Duodenal mucosa (tissue), 2 donors: ENCODE measurements around the gene TRPM2.

Experiments
- H3K27ac ChIP-seq: one replicate; pipeline ENCODE4 v1.7.0; 2013; ENCODE audit warnings: low read depth, low read length
- H3K27me3 ChIP-seq, 2 donors: one replicate each; pipeline ENCODE4 v1.7.0; 2013; ENCODE audit warnings: low read length in 2 of 2, control low read depth in 1 of 2; ENCODE audit not compliant: insufficient read depth in 2 of 2, control insufficient read depth in 1 of 2
- H3K36me3 ChIP-seq, 2 donors: one replicate each; pipeline ENCODE4 v1.7.0; 2013; ENCODE audit warnings: low read length in 2 of 2, control low read depth in 1 of 2; ENCODE audit not compliant: insufficient read depth in 2 of 2, control insufficient read depth in 1 of 2
- H3K4me1 ChIP-seq, 2 donors: one replicate each; pipeline ENCODE4 v1.7.0; 2013; ENCODE audit warnings: low read length in 2 of 2, control low read depth in 1 of 2; ENCODE audit not compliant: insufficient read depth in 2 of 2, control insufficient read depth in 1 of 2
- H3K4me3 ChIP-seq, 2 donors: one replicate each; pipeline ENCODE4 v1.7.0; 2013; ENCODE audit warnings: low read length in 2 of 2, low read depth in 1 of 2
- H3K9ac ChIP-seq, 2 donors: one replicate each; pipeline ENCODE4 v1.7.0; 2013; ENCODE audit warnings: low read length in 2 of 2, low read depth in 1 of 2
- H3K9me3 ChIP-seq, 2 donors: one replicate each; pipeline ENCODE4 v1.7.0; 2013; ENCODE audit warnings: low read length in 2 of 2, control low read depth in 1 of 2; ENCODE audit not compliant: control insufficient read depth in 1 of 2

Gene TRPM2

DNA sequence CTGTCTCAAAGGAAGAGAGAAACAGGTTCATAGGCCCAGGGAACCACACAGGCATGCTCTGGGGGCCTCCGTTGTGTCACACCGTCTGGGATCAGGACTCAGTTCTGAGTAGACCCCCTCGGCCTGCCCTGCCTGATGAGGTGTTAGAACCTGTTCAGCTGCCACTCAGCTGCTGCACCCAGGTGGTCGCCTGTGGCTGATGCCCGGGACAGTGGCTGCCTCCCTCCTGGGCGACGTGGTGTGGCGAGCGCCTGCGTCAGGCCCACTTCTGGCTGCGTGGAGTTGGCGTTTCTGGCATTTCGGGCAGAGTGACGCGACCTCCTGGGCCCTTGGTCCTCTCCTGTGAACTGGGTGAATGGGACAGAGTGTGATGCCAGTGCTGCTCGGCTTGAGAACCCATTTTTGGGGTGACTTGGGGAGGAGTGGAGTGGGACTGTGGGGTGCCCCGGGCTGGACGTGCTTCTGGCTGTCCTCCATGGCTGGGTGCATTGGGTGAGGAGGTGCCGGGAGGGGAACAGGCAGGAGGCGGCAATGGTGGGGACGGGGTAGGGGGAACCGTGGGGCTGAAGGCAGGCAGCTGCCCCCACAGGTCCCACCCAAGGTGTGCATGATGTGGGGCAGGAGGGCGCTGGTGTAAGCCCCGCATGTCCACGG is 25.1 kb upstream of the TRPM2 start:
- Histone ChIP-seq H3K36me3 (peaks cover 9 to 41% of the 10 kb centered on the region in 2 donors), H3K4me3 (no peak overlapping the region), H3K9ac (no peak overlapping the region), H3K9me3 (no peaks in the 10 kb centered on the region), H3K4me1 (no peaks in the 10 kb centered on the region), H3K27ac (no peak overlapping the region), H3K27me3 (no peaks in the 10 kb centered on the region)

DNA sequence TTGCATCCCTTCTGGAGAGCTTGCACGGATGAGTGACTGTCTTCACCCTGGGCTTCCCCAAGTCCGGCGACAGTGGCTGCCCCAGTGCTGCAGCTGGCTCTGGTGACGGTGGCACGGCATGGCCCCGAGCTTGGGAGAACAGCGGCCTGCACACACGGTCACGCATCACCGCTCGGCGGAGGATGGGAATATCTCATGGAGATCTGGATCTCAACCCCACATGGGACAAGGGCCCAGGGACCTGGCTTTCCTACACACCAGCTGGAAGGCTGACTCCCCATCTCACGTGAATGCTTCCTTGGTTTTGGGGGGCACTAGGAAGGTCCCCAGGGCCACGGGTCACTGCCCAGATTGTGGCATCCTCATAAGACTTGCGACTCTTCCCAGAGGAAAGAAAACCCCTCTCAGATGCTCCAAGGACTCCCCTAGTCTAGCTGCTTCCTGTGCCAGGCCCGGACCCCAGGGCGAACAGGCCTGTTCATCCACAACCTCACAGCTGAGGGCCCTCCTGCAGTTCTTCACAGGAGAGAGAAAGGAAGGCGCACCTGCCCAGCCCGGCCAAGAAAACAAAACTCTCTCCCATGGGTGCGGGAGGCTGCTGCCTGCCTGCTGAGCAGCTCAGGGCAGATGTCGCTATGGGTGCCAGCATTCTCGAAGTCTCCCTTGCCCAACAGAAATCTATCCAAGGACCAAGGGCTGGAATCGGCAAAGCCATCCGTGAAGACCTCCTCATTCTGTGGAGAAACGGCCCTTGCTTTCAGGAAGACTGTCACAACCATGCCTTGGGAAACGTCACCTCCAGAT is 24.1 kb upstream of the TRPM2 start:
- H3K36me3 ChIP-seq = peaks cover 5 to 32% of the 10 kb centered on the region in 2 donors
- H3K4me1 ChIP-seq = no peaks in the 10 kb centered on the region
- H3K9ac ChIP-seq = no peak overlapping the region
- H3K27ac ChIP-seq = no peak overlapping the region
- no peak overlapping the region for H3K4me3 ChIP-seq
- H3K9me3 ChIP-seq = no peaks in the 10 kb centered on the region
- H3K27me3 ChIP-seq = no peaks in the 10 kb centered on the region

DNA sequence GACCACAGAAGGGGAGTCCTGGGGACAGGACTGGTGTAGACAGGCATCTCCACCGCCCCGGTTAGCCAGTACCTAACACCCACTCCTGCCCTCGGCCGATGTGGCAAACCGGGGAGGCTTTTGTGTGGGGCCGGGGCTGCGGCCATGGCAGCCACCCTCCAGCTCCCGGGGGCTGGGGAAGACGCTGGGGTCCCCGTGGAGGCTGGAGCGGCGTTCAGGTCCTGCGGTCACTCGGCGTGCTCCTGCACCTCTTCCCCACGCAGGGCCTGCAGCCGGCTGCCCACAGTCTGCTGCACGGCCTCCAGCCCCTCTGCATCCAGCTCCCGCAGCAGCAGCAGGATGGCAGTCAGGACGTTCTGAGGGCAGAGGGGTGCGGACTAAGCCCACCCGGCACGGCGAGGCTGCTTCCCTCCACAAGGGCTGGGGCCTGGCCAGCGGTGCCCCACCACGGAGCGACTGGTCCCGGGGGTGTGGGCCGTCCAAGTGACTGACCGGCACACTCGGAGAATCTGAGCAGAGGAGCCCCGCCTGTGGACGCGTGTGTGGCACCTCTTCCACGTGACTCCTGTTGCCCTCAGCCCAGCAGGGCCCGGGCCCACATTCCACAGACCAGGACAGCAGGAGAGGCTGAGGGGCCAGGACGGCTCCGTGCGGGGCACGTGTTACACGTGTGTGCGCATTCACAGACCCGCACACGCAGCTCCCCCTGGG is 23.3 kb upstream of the TRPM2 start:
- no peak overlapping the region for H3K27ac ChIP-seq
- no peaks in the 10 kb centered on the region for H3K27me3 ChIP-seq
- H3K9me3 ChIP-seq = no peaks in the 10 kb centered on the region
- H3K36me3 ChIP-seq = peaks cover 5 to 24% of the 10 kb centered on the region in 2 donors
- no peak overlapping the region for H3K9ac ChIP-seq
- no peak overlapping the region for H3K4me3 ChIP-seq
- H3K4me1 ChIP-seq = no peaks in the 10 kb centered on the region

DNA sequence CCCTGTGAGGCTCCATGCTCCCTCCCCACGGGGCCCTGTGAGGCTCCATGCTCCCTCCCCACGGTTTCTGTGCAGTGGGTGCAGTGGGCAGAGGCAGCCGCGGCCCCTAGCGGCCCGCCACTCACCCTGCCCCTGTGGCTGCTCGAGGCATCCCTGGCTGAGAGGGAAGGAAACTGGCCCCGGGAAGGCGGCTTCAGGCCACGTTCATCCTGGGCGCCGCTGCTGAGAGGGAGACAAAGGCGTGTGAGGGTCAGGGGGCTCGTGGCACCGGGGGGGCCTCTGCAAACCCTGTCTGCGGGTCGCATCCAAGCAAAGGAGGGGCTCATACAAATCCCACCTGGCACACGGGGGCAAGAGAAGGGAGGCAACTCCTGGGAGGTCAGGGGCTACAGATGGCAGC is 22.7 kb upstream of the TRPM2 start:
- Histone ChIP-seq H3K27ac (no peak overlapping the region), H3K4me1 (no peaks in the 10 kb centered on the region), H3K27me3 (no peaks in the 10 kb centered on the region), H3K9ac (no peak overlapping the region), H3K9me3 (no peaks in the 10 kb centered on the region), H3K4me3 (no peak overlapping the region), H3K36me3 (peaks cover 8 to 27% of the 10 kb centered on the region in 2 donors)

DNA sequence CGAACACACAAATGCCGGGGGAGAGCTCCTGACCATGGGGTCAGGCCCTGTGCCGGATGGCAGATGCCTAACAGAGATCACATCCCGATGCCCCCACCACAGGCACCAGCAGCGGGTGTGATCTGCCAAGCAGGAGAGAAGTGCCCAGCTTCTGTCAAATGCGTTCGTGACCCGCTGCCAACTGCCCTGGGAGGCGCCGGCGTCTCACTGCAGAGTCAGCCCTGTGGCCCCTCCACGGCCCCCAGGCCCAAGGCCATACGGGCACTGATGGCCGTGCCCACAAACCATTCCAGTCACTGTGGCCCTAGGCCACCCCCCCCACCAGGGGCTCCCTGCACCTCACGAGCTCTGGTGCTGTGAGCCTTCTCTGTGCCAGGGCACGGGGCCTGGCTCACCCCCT is 22.2 kb upstream of the TRPM2 start:
- no peak overlapping the region for H3K27ac ChIP-seq
- H3K36me3 ChIP-seq = peaks cover 9 to 25% of the 10 kb centered on the region in 2 donors
- no peaks in the 10 kb centered on the region for H3K9me3 ChIP-seq
- H3K4me1 ChIP-seq = no peaks in the 10 kb centered on the region
- no peak overlapping the region for H3K4me3 ChIP-seq
- no peak overlapping the region for H3K9ac ChIP-seq
- H3K27me3 ChIP-seq = no peaks in the 10 kb centered on the region

DNA sequence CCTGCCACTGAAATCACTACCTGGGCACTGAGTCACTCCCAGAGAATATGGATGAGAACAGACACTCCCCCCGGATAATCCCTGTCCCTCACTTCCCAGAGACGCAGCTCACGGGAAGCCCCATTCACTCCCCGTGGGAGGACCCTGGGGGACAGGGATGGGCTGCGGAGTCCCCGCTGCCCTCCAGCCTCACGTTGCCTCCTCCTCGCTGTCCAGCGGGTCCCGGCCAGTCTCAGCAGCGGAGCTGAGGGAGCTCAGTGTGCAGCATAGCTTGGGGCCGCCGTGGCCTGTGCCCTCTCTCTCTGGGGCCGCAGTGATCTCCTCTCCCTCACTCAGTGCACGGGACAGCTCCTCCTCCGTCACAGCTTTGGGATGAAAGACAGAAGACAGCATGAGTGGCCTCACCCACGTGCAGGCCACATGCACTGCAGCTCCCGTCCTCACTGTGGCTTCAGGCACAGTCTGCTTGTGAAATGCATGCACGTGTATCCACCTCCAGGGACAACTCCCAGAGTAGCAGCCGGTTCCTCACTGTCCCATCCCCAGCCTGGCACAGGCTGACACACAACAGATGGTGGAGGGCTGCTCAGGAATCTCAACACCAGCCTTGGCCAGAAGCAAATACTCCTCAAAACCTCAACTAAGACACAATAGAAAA is 21.6 kb upstream of the TRPM2 start:
- Histone ChIP-seq H3K36me3 (peaks cover 9 to 25% of the 10 kb centered on the region in 2 donors), H3K4me3 (no peak overlapping the region), H3K4me1 (no peaks in the 10 kb centered on the region), H3K27ac (no peak overlapping the region), H3K9me3 (no peaks in the 10 kb centered on the region), H3K27me3 (no peaks in the 10 kb centered on the region), H3K9ac (no peak overlapping the region)

DNA sequence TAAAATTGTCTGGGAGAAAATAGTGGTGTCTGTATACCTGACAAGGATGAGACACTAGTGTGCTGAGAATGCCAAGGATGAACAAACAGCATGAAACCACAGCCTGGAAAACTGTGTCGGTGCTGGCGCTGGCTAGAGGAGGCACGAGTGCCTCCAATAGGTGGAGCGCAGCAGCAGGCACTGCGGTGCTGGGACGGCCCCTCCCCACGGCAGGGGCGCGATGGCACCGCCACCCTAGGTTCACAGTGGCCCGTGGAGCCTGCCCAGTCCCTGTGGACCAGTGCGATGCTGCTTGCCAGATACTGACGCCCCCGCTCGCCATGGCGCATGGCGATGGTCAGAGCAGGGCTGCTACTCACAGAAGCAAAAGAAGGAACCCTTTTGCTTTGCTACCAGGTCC is 21.0 kb upstream of the TRPM2 start:
- H3K9me3 ChIP-seq = no peaks in the 10 kb centered on the region
- no peaks in the 10 kb centered on the region for H3K27me3 ChIP-seq
- H3K4me3 ChIP-seq = no peak overlapping the region
- H3K36me3 ChIP-seq = peaks cover 7 to 21% of the 10 kb centered on the region in 2 donors
- H3K9ac ChIP-seq = no peak overlapping the region
- H3K4me1 ChIP-seq = no peaks in the 10 kb centered on the region
- no peak overlapping the region for H3K27ac ChIP-seq

DNA sequence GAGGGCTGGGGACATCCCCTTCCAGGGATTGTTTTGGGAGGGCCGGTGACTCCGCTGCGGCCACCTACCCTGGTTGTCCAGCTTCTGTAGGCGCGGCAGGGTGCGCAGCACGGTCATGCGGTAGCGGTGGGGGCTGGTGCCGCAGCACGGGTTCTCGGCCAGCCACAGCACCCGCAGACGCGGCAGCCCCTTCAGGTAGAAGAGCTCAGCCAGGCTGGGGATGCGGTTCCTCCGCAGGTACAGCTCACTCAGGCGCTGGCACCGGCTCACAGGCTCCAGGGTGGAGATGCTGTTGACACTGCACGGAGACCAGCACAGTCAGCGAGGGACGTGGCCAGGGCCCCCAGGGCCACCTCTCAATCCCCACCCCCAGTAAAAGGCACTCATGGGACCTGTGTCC is 20.5 kb upstream of the TRPM2 start:
- H3K9ac ChIP-seq = no peak overlapping the region
- peaks cover under 1 to 4% of the 10 kb centered on the region in 2 donors for H3K4me1 ChIP-seq
- no peak overlapping the region for H3K27ac ChIP-seq
- H3K36me3 ChIP-seq = peaks cover 4 to 18% of the 10 kb centered on the region in 2 donors
- H3K4me3 ChIP-seq = no peak overlapping the region
- no peaks in the 10 kb centered on the region for H3K27me3 ChIP-seq
- H3K9me3 ChIP-seq = no peaks in the 10 kb centered on the region

DNA sequence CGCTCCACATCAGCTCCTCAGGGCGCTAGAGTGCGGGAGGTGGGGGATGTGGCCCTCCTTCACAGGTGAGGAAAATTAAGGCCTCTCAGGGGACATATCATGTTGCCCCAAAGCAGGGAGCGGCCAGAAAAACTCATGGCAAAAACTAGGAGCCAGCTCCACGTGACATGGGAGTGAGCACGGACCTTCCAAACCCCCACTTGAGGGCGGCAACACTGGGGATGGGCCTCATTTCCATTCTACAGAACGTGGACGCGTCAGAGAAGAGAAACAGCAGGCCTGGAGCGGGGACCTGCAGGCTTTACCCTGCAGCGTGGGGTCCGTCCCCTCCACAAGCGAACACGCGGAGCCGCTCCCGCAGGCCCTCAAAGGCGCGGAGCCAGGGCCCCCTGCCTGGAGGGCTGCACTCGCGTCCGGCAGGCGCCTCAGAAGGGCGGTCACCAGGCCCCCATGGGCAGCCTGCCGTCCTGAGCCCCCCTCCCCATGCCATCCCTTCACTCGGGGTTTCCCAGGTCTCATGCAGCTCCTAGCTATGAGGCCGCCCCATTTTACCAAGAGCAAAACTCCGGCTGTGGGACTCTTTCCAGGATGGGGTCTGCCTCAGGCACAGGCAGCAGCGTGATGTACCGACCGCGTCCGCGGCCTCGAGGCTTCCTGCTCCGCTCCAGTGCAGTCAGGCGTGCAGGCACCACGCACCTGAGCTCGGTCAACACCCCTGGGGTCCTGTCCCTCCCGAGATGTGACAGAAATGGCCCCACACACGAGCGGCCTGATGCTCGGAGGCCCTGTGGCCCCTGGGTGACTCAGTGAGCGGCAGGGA is 19.7 kb upstream of the TRPM2 start:
- peaks cover 4 to 18% of the 10 kb centered on the region in 2 donors for H3K36me3 ChIP-seq
- H3K4me1 ChIP-seq = peaks cover 5 to 8% of the 10 kb centered on the region in 2 donors
- H3K27me3 ChIP-seq = no peaks in the 10 kb centered on the region
- no peak overlapping the region for H3K9ac ChIP-seq
- no peak overlapping the region for H3K27ac ChIP-seq
- H3K4me3 ChIP-seq = no peak overlapping the region
- H3K9me3 ChIP-seq = no peaks in the 10 kb centered on the region
